ENCODE measurements around the gene FUT2.

DNA sequence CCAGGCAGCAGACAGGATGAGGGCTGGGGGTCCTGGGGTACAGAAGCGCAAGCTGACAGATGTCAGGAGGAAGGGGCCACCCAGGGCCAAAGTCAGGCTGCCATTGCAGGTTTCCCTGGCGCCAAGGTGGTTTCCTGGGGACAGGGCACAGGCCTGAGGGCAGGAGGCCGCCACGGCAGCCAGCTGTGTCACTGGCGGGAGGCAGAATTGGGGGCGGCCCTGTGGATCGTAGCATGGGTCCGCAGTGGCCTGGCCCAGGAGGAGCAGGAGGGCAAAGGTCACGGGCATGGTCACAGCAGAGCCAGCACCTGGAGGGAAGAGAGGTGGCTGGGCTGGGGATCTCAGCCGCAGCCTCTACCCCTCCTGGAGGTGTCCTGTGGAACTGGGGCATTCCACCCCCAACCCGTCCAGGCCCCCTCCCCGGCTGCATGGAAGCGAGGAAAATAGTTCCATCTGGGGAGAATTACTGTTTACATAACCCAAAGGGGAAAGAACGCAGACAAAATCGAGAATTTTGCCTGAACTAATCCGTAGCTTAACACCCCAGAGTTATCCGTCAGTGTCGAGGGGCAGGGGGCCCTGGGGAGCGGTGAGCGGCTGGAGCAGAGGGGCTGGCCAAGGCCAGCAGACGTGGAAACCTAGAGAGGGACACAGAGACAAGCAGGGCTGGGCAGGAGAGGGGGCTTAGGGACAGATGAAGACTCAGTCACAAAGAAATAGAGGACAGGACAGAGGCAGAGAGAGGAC is 24.9 kb upstream of the FUT2 start:
- no peak for TF ChIP-seq POLR2A (IDR thresholded peaks at IDR 0.05; ENCODE audit: low read length)
- no peak for TF ChIP-seq GATA1 (IDR thresholded peaks at IDR 0.05; ENCODE audit: low read depth, low read length)

All from erythroblast (primary cell).